HepG2 (cell line): ENCODE results near the gene ADM. TPM values are rescaled to one million over a fixed set of nuclear protein-coding genes. Genes with fewer than 3 reads are reported as not detected.

Experiments used
- DZIP1 ChIP-seq: sonication (generic); formaldehyde crosslinking; IDR thresholded peaks from 2 replicates; pipeline ENCODE4 v1.5.0; 2020; ENCODE audit warnings: mild to moderate bottlenecking, missing genetic modification reagents
- FOXA1 ChIP-seq, 2 experiments: fragments of 450-650 bp in 1 of 2; sonication (generic) in 1 of 2; formaldehyde crosslinking in 1 of 2; IDR thresholded peaks; 2 replicates each; pipeline versions ENCODE4 v1.4.0 to v1.6.1; 2016 to 2020; ENCODE audit warnings: missing genetic modification reagents in 1 of 2
- FOXA3 ChIP-seq: IDR thresholded peaks from 2 replicates; pipeline ENCODE4 v1.6.1; 2016; ENCODE audit warnings: missing genetic modification reagents, missing compliant biosample characterization
- HNRNPK ChIP-seq: fragments of 200-400 bp; formaldehyde crosslinking; IDR thresholded peaks from 2 replicates; pipeline ENCODE4 v1.6.1; 2018; ENCODE audit warnings: low read length, low read depth, moderate library complexity, mild to moderate bottlenecking; ENCODE audit not compliant: poor library complexity, severe bottlenecking
- LRRFIP1 ChIP-seq: sonication (generic); formaldehyde crosslinking; conservative IDR thresholded peaks from 2 replicates; pipeline ENCODE4 v1.4.0; 2020; ENCODE audit warnings: missing genetic modification reagents
- MYNN ChIP-seq: sonication (generic); formaldehyde crosslinking; IDR thresholded peaks from 2 replicates; pipeline ENCODE4 v1.4.0; 2020; ENCODE audit warnings: mild to moderate bottlenecking, low read depth, missing genetic modification reagents
- NFYB ChIP-seq: sonication (generic); formaldehyde crosslinking; IDR thresholded peaks from 2 replicates; pipeline ENCODE4 v1.4.0; 2020; ENCODE audit warnings: missing genetic modification reagents
- REXO4 ChIP-seq: sonication (generic); formaldehyde crosslinking; IDR thresholded peaks from 2 replicates; pipeline ENCODE4 v1.8.0; 2022; ENCODE audit warnings: missing genetic modification reagents, mild to moderate bottlenecking, borderline replicate concordance
- ZNF510 ChIP-seq: sonication (generic); formaldehyde crosslinking; IDR thresholded peaks from 2 replicates; pipeline ENCODE4 v1.4.0; 2020; ENCODE audit warnings: low read depth, mild to moderate bottlenecking, missing genetic modification reagents
- ZNF772 ChIP-seq: sonication (generic); formaldehyde crosslinking; IDR thresholded peaks from 2 replicates; pipeline ENCODE4 v1.5.0; 2020; ENCODE audit warnings: mild to moderate bottlenecking, missing genetic modification reagents
- ZNF879 ChIP-seq: sonication (generic); formaldehyde crosslinking; IDR thresholded peaks from 2 replicates; pipeline ENCODE4 v1.8.1; 2023; ENCODE audit warnings: missing genetic modification reagents
- ZNF883 ChIP-seq: sonication (generic); formaldehyde crosslinking; IDR thresholded peaks from 2 replicates; pipeline ENCODE4 v1.5.1; 2020; ENCODE audit warnings: mild to moderate bottlenecking, missing genetic modification reagents; ENCODE audit errors: not compliant biosample characterization
- ZUFSP ChIP-seq: sonication (generic); formaldehyde crosslinking; IDR thresholded peaks from 2 replicates; pipeline ENCODE4 v1.9.0; 2021; ENCODE audit warnings: missing genetic modification reagents, mild to moderate bottlenecking, borderline replicate concordance
- polyA plus RNA-seq, 8 experiments: library from polyadenylated mRNA; depleted of rRNA in 3 of 8; stranded (reverse) in 7 of 8; unstranded in 1 of 8; fragments of >200 nt; fragmentation: Illumina TruSeq in 4 of 8; extraction: Trizol in 4 of 8; gene quantifications; 2 replicates each; pipeline versions ENCODE4 v1.2.1 to v1.2.3, GENCODE V29; 2011 to 2016; ENCODE audit warnings: low read depth in 4 of 8, missing spikeins in 1 of 8, mixed read lengths in 1 of 8; ENCODE audit not compliant: insufficient read depth in 1 of 8
- total RNA-seq, 5 experiments: library from RNA; depleted of rRNA; stranded (reverse); fragments of >200 nt; fragmentation: Illumina TruSeq; extraction: Trizol; gene quantifications; 2 replicates each; pipeline ENCODE4 v1.2.3, GENCODE V29; 2016; ENCODE audit warnings: low read depth in 1 of 5
- TF ChIP-seq, protein P1 (sequence below): sonication (generic); formaldehyde crosslinking; IDR thresholded peaks from 2 replicates; pipeline ENCODE4 v1.8.0; 2022; ENCODE audit warnings: low read depth, missing genetic modification reagents
- TF ChIP-seq, protein P2 (sequence below): sonication (generic); formaldehyde crosslinking; IDR thresholded peaks from 2 replicates; pipeline ENCODE4 v1.9.0; 2022; ENCODE audit warnings: missing genetic modification reagents, mild to moderate bottlenecking, borderline replicate concordance
- TF ChIP-seq, protein P3 (sequence below): sonication (generic); formaldehyde crosslinking; IDR thresholded peaks from 2 replicates; pipeline ENCODE4 v1.5.1; 2020; ENCODE audit warnings: mild to moderate bottlenecking, moderate library complexity, missing genetic modification reagents

The ADM gene
- total and polyA plus RNA-seq, 2 of the 13 experiments (the other 11 are each of a cell fraction or from before 2014, with no cell fraction given), result 10.7 to 26.1 TPM

DNA sequence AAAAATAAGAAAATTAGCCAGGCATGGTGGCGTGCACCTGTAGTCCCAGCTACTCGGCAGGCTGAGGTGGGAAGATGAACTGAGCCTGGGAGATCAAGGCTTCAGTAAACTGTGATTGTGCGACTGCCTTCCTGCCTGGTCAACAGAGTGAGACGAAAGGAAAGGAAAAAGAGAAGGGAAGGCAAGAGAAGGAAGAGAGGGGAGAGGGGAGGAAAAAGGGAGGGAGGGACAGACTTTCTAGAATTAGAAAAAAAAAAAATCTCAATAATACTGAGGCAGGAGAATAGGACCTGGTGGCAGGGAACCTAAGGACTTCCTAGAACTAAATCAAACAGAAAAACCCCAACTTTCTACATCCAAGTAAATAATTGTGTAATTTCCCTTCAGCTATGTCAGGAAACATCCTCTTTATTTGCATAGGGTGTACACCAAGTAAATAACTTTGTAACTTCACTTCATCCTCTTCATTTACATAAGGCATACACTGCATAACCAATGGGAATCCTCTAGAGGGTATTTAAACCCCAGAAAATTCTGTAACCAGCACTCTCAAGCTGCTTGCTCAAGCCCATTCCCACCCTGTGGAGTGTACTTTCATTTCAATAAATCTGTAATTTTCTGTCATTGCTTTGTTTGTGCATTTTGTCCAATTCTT, 19.6 kb upstream of the ADM start (continued):
- TF ChIP-seq ZUFSP (CRISPR knock-in tag) (no peak), FOXA3 (CRISPR knock-in tag) (peak; percentile 94), DZIP1 (CRISPR knock-in tag) (no peak), ZNF879 (CRISPR knock-in tag) (no peak), REXO4 (CRISPR knock-in tag) (no peak), NFYB (CRISPR knock-in tag) (no peak), ZNF883 (CRISPR knock-in tag) (no peak), MYNN (CRISPR knock-in tag) (no peak), HNRNPK (no peak), ZNF510 (CRISPR knock-in tag) (no peak), FOXA1 (IDR thresholded peaks at IDR 0.05) (peak; percentile 95), FOXA1 (CRISPR knock-in tag; IDR thresholded peaks at IDR 0.05) (peak; percentile 92), LRRFIP1 (no peak), ZNF772 (CRISPR knock-in tag) (no peak)
- TF ChIP-seq, protein P1, sequence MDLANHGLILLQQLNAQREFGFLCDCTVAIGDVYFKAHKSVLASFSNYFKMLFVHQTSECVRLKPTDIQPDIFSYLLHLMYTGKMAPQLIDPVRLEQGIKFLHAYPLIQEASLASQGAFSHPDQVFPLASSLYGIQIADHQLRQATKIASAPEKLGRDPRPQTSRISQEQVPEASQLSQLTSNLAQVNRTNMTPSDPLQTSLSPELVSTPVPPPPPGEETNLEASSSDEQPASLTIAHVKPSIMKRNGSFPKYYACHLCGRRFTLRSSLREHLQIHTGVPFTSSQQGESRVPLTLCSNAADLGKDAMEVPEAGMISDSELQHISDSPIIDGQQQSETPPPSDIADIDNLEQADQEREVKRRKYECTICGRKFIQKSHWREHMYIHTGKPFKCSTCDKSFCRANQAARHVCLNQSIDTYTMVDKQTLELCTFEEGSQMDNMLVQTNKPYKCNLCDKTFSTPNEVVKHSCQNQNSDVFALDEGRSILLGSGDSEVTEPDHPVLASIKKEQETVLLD, result no peak
- TF ChIP-seq, protein P2, sequence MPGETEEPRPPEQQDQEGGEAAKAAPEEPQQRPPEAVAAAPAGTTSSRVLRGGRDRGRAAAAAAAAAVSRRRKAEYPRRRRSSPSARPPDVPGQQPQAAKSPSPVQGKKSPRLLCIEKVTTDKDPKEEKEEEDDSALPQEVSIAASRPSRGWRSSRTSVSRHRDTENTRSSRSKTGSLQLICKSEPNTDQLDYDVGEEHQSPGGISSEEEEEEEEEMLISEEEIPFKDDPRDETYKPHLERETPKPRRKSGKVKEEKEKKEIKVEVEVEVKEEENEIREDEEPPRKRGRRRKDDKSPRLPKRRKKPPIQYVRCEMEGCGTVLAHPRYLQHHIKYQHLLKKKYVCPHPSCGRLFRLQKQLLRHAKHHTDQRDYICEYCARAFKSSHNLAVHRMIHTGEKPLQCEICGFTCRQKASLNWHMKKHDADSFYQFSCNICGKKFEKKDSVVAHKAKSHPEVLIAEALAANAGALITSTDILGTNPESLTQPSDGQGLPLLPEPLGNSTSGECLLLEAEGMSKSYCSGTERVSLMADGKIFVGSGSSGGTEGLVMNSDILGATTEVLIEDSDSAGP (CRISPR knock-in tag), result no peak
- TF ChIP-seq, protein P3, sequence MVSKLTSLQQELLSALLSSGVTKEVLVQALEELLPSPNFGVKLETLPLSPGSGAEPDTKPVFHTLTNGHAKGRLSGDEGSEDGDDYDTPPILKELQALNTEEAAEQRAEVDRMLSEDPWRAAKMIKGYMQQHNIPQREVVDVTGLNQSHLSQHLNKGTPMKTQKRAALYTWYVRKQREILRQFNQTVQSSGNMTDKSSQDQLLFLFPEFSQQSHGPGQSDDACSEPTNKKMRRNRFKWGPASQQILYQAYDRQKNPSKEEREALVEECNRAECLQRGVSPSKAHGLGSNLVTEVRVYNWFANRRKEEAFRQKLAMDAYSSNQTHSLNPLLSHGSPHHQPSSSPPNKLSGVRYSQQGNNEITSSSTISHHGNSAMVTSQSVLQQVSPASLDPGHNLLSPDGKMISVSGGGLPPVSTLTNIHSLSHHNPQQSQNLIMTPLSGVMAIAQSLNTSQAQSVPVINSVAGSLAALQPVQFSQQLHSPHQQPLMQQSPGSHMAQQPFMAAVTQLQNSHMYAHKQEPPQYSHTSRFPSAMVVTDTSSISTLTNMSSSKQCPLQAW (CRISPR knock-in tag), result no peak
